Epithelial cell of prostate (primary cell): Measurements from ENCODE around the gene PPP1R12B.
A peak's percentile ranks its signal among the peaks of the same experiment; 100 is the strongest.
"Not testable (repeated sequence)": the region's sequence is repeated elsewhere in the genome, so short reads cannot be mapped to it uniquely, and the experiment has no call there.

ENCODE experiments used
- DNase-seq: peaks from one replicate; pipeline ENCODE4 v3.0.0-alpha.2; 2011; ENCODE audit warnings: low read depth, low spot score
- H3K27ac ChIP-seq: fragments of 450-650 bp; 2 replicates; pipeline ENCODE4 v1.5.1; 2017; ENCODE audit warnings: mild to moderate bottlenecking

PPP1R12B gene

GRCh38 chr1:202520129-202520856 is 171.8 kb downstream of the PPP1R12B start:
- DNase-seq, H3K27ac ChIP-seq: not testable (repeated sequence)

GRCh38 chr1:202520857-202521216 is 172.3 kb downstream of the PPP1R12B start:
- not testable (repeated sequence) for H3K27ac ChIP-seq, DNase-seq

- DNase-seq, H3K27ac ChIP-seq: not testable (repeated sequence)
These were observed 173.0 kb downstream of the PPP1R12B start for GRCh38 chr1:202521484-202521883.

GRCh38 chr1:202521886-202522285 is 173.4 kb downstream of the PPP1R12B start:
- H3K27ac ChIP-seq: no peak overlapping the region
- DNase-seq: no peak

- DNase-seq, H3K27ac ChIP-seq: not testable (repeated sequence)
These were observed 177.6 kb downstream of the PPP1R12B start for GRCh38 chr1:202526056-202526455.

GRCh38 chr1:202528096-202528722 is 179.7 kb downstream of the PPP1R12B start:
- not testable (repeated sequence) for H3K27ac ChIP-seq, DNase-seq

- not testable (repeated sequence) for DNase-seq, H3K27ac ChIP-seq
These were observed 182.2 kb downstream of the PPP1R12B start for GRCh38 chr1:202530686-202531085.

GRCh38 chr1:202531472-202531811 is 182.9 kb downstream of the PPP1R12B start:
- peak overlapping the region; percentile 37 for H3K27ac ChIP-seq
- no peak for DNase-seq

GRCh38 chr1:202531812-202532616 is 183.5 kb downstream of the PPP1R12B start:
- peak overlapping the region; percentile 37 for H3K27ac ChIP-seq

GRCh38 chr1:202539166-202539574 is 190.7 kb downstream of the PPP1R12B start:
- not testable (repeated sequence) for DNase-seq
- H3K27ac ChIP-seq: peak overlapping the region; percentile 45

More at GRCh38 chr1:202531812-202532616, 183.5 kb downstream of the PPP1R12B start:
- DNase-seq: not testable (repeated sequence)

GRCh38 chr1:202539583-202539982 is 191.1 kb downstream of the PPP1R12B start:
- H3K27ac ChIP-seq: peak overlapping the region; percentile 45
- not testable (repeated sequence) for DNase-seq

GRCh38 chr1:202540014-202540413 is 191.5 kb downstream of the PPP1R12B start:
- H3K27ac ChIP-seq: no peak overlapping the region
- no peak for DNase-seq

- DNase-seq: no peak
- H3K27ac ChIP-seq: no peak overlapping the region
These were observed 191.9 kb downstream of the PPP1R12B start for GRCh38 chr1:202540448-202540847.

GRCh38 chr1:202540858-202541257 is 192.4 kb downstream of the PPP1R12B start:
- not testable (repeated sequence) for DNase-seq, H3K27ac ChIP-seq

GRCh38 chr1:202542415-202542814 is 193.9 kb downstream of the PPP1R12B start:
- DNase-seq, H3K27ac ChIP-seq: not testable (repeated sequence)

GRCh38 chr1:202543537-202543936 is 195.0 kb downstream of the PPP1R12B start:
- DNase-seq: not testable (repeated sequence)
- H3K27ac ChIP-seq: peak overlapping the region; percentile 20

GRCh38 chr1:202544766-202545449 is 196.4 kb downstream of the PPP1R12B start:
- not testable (repeated sequence) for DNase-seq, H3K27ac ChIP-seq

GRCh38 chr1:202545647-202546303 is 197.3 kb downstream of the PPP1R12B start:
- not testable (repeated sequence) for H3K27ac ChIP-seq, DNase-seq

GRCh38 chr1:202546377-202546776 is 197.9 kb downstream of the PPP1R12B start:
- not testable (repeated sequence) for DNase-seq, H3K27ac ChIP-seq

GRCh38 chr1:202546796-202547195 is 198.3 kb downstream of the PPP1R12B start:
- not testable (repeated sequence) for DNase-seq, H3K27ac ChIP-seq
